Measurements from ENCODE around the gene BPTF.
"Not testable (repeated sequence)": the region's sequence is repeated elsewhere in the genome, so short reads cannot be mapped to it uniquely, and the experiment has no call there.

BPTF gene

GRCh38 chr17:67976306-67976705, 151.0 kb downstream of the BPTF start:
- not testable (repeated sequence) for DNase-seq

GRCh38 chr17:67980456-67980855, 155.2 kb downstream of the BPTF start:
- DNase-seq: no peak

DNA sequence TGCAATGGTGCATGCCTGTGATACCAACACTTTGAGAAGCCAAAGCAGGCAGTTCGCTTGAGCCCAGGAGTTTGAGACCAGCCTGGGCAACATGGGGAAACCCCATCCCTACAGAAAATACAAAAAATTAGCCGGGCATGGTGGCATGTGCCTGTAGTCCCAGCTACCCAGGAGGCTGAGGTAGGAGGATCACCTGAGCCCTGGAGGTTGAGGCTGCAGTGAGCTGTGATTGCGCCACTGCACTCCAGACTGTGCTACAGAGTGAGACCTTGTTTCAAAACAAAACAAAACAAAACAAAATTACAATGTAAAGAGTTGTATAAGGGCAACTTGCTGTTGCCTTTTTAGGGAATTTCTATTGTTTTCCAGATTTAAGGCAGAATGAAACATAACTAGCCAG, 155.6 kb downstream of the BPTF start:
- DNase-seq: not testable (repeated sequence)

DNA sequence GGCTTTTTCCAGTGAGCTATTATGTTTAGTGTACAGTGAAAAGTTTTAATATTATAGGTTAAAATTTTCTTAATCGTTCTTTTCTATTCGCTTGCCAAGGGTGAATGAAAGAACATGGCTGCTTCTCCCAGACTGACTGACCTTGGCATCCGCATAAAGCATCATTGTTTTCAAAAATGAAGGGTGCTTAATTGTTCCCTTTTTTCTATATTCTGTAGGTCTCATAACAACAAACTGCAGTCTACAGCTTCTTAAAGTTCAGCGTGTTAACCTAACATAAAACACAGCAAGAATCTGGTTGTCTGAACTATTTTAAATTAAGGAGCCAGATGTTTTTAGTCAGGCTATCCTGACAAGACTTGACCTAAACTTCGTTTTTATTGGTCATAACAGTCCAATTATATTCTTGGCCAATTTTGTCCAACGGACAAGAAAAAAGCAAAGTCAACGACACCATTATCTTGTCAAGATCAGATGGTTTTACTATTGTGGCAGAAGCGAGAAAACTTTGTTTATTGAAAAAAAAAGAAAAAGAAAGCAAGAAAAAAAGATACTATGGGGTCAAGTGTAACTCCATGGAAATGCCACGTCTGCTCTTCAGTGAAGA, 156.8 kb downstream of the BPTF start:
- no peak for DNase-seq

GRCh38 chr17:67982686-67983382, 157.5 kb downstream of the BPTF start:
- DNase-seq: no peak

- no peak for DNase-seq
Observed at GRCh38 chr17:67983383-67983688, 158.0 kb downstream of the BPTF start.

DNA sequence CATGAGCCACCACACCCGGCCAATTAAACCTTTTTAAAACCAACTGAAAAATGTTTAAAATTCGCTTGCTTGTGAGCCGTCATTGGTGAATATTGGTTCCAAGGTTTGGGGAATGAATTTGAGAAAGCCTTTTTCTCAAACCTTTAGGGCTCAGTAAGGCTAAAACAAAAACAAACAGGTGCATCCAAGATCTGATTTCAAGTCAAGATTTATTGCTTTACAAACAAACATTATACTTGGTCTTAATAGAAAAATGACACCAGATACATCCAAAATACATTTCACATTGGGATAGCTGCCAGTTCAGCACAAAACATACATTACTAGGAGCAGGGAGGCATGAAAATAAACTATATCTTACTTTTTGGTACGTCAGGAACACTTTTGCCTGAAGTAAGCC, 165.6 kb downstream of the BPTF start:
- no peak for DNase-seq

- no peak for DNase-seq
Observed at GRCh38 chr17:67992548-67993152, 167.3 kb downstream of the BPTF start.

- peak; percentile 89 for DNase-seq
Observed at GRCh38 chr17:67993153-67993997, 168.1 kb downstream of the BPTF start.

GRCh38 chr17:67993998-67994361, 168.7 kb downstream of the BPTF start:
- no peak for DNase-seq

DNA sequence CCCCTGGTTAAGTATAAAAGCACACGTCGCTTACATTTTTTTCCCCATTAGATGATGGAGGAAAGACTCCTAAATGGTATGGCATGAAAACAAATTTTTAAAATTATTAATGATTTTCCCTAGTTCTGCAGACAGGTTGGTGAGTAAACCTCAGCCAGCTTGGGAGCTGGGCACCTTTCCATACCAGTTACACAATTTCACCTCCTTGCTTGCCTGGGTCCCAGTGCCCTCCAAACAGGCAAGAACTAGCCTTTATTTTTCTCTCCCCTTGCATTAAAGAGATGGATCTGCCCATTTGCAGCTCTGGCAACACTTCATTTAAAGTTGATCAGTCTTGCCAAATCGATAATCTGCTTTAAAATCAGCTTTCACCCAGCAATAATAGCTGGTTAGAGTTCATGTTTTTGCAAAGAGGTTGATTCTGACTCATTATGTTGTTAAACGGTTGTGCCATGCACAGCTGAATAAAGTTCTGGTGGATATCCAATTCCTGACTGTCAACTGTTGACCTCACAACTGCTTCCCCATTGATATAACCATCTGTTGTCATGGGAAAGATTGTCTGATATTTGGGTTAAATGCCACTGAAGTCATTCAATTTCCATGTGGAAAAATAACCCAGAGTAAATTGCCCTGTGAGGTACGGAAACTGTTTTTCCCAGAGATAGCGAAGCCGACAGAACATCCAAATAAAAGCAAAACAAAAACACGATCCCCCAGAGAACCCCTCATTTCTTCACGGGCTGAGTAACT, 169.7 kb downstream of the BPTF start:
- DNase-seq: peak; percentile 63

- DNase-seq: no peak
Observed at GRCh38 chr17:67995570-67996263, 170.4 kb downstream of the BPTF start.

DNA sequence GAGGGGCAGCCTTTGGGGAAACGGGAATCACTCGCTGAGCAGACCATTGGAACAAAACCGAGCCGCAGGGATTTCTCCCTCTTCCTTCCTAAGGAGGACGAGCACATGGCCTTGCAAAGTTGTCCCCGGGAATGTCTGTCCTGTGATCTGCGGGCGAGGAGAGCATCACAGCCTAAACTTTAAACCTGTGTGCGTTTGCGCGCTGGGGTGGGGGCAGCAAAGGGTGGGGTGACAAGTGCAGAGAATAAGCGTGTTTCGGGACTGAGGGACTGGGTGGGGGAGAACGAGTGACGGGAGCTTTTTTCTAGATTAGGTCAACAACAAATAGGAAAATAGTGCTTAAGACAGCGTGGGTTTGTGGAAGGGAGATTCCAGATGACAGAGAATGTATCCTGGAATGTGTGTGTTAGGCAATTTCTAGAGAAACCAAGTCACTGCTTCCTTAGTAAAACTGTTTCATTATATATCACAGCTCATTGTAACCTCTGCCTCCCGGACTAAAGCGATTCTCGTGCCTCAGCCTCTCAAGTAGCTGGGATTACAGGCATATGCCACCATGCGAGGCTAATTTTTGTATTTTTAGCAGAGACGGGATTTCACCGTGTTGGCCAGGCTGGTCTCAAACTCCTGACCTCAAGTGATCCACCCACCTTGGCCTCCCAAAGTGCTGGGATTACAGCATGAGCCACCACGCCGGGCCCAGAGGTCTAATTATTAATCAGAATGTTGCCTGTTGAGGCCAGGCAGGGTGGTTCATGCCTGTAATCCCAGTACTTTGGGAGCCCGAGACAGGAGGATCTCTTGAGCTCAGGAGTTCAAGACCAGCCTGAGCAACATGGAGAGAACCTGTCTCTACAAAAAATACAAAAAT, 171.2 kb downstream of the BPTF start, which contains the start of gene C17orf58:
C17orf58 (minus strand) TSS at position 169 of the 871 bp plus-strand sequence. CDS start 271 bp downstream, outside the sequence.
- DNase-seq: peak; percentile 26

- DNase-seq: no peak
Observed at GRCh38 chr17:67998466-67998865, 173.2 kb downstream of the BPTF start.

- no peak for DNase-seq
Observed at GRCh38 chr17:67999291-67999911, 174.1 kb downstream of the BPTF start.

DNA sequence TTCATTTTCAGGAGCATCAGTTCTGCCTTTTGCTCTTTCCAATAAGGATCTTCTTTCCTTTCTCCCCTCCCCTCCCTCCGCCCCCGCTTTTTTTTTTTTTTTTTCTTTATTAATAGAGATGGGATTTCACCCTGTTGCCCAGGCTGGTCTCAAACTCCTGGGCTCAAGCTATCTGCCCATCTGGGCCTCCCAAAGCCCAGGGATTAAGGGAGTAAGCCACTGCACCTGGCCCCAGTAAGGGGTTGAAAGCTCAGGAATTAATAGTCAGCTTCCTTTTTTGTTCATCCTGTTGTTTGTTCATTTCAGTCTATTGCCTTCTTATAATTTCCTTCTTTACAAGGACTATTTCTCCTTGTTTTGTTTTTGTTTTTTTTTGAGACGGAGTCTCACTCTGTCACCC, 178.9 kb downstream of the BPTF start:
- no peak for DNase-seq

- no peak for DNase-seq
Observed at GRCh38 chr17:68006797-68007196, 181.5 kb downstream of the BPTF start.

DNA sequence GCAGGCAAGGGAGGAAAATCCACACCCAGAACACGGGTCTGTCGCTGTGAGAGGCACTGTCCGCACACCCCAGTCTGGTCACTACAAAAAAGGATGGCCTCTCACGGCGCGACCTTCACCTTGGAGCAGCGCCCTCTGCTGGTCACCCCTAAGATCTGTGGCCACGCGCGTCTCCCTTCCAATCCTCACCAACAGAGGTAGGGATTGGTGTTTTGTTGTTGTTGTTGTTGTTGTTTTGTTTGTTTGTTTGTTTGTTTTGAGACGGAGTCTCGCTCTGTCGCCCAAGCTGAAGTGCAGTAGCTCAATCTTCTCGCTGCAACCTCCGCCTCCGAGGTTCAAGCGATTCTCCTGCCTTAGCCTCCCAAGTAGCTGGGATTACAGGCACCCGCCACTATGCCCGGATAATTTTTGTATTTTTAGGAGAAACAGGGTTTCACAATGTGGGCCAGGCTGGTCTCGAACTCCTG, 185.9 kb downstream of the BPTF start:
- DNase-seq: no peak

DNA sequence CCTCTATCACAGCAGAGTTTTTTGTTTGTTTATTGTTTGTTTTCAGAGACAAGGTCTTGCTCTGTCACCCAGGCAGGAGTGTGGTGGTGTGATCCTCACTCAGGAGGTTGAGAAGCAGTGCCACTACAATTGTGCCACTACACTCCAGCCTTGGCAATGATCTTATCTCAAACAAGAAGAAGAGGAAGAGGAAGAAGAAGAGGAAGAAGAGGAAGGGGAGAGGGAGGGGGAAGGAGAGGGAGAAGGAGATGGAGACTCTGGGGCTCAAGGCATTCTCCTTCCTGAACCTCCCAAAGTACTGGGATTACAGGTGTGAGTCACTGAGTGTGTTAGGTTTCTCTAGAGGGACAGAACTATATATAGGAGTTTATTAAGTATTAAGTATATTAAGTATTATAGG, 188.1 kb downstream of the BPTF start:
- no peak for DNase-seq

GRCh38 chr17:68015081-68015723, 189.9 kb downstream of the BPTF start:
- no peak for DNase-seq

Measured in fibroblast of skin of right biceps (primary cell).